Measurements from ENCODE around the gene CKS2. TPM values are rescaled to one million over a fixed set of nuclear protein-coding genes. Genes with fewer than 3 reads are reported as not detected.
"Not testable (repeated sequence)": the region's sequence is repeated elsewhere in the genome, so short reads cannot be mapped to it uniquely, and the experiment has no call there.

The CKS2 gene
- total RNA-seq, 1 experiment from 2014 or later = 260 TPM

- H3K27me3 ChIP-seq (ENCODE audit: insufficient read depth, low read depth) = no peaks in the 10 kb centered on the region
- DNase-seq = no peak
- no peaks in the 10 kb centered on the region for H3K4me1 ChIP-seq (replicated peaks; ENCODE audit: insufficient read depth)
- H3K4me3 ChIP-seq = no peak overlapping the region
- H3K4me2 ChIP-seq = no peak overlapping the region
- TF ChIP-seq, protein P1, sequence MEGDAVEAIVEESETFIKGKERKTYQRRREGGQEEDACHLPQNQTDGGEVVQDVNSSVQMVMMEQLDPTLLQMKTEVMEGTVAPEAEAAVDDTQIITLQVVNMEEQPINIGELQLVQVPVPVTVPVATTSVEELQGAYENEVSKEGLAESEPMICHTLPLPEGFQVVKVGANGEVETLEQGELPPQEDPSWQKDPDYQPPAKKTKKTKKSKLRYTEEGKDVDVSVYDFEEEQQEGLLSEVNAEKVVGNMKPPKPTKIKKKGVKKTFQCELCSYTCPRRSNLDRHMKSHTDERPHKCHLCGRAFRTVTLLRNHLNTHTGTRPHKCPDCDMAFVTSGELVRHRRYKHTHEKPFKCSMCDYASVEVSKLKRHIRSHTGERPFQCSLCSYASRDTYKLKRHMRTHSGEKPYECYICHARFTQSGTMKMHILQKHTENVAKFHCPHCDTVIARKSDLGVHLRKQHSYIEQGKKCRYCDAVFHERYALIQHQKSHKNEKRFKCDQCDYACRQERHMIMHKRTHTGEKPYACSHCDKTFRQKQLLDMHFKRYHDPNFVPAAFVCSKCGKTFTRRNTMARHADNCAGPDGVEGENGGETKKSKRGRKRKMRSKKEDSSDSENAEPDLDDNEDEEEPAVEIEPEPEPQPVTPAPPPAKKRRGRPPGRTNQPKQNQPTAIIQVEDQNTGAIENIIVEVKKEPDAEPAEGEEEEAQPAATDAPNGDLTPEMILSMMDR (conservative IDR thresholded peaks at IDR 0.05) = peak; percentile 87
- no peak for TF ChIP-seq EZH2 (IDR thresholded peaks at IDR 0.05; ENCODE audit: low read depth)
- POLR2A ChIA-PET (ENCODE audit: unreplicated experiment) = interaction anchor here (0.8 kb wide), 1 partner anchor 209 kb away, joined by 14 read pairs; no protein-coding TSS in a partner anchor
- intact Hi-C loops (cut with micrococcal nuclease; ENCODE audit: unreplicated experiment) = loop anchor here (2.0 to 5.0 kb wide), 4 partner anchors 30 to 684 kb away; no protein-coding TSS in a partner anchor
- no peaks in the 10 kb centered on the region for H4K20me1 ChIP-seq (ENCODE audit: insufficient read depth)
- no peaks in the 10 kb centered on the region for H3K36me3 ChIP-seq (ENCODE audit: low read depth)
- H2AFZ ChIP-seq = no peak overlapping the region
- no peaks in the 10 kb centered on the region for H3K9me2 ChIP-seq (ENCODE audit: insufficient read depth)
- CTCF ChIA-PET = interaction anchor here (0.6 to 1.0 kb wide), 8 partner anchors 10 to 686 kb away, joined by 3 to 6 read pairs (median 3); no protein-coding TSS in a partner anchor
- no TSS peak for BruUV-seq (replicated peaks)
- H3F3A ChIP-seq (ENCODE audit: insufficient read depth, low read depth) = no peaks in the 10 kb centered on the region
- H3K27ac ChIP-seq = no peak overlapping the region
- no peaks in the 10 kb centered on the region for H3K79me2 ChIP-seq (ENCODE audit: low read depth)
- H3K9me3 ChIP-seq (ENCODE audit: insufficient read depth, low read depth) = peaks cover 3% of the 10 kb centered on the region
Observed at GRCh38 chr9:89278997-89279739, 31.8 kb upstream of the CKS2 start.

DNA sequence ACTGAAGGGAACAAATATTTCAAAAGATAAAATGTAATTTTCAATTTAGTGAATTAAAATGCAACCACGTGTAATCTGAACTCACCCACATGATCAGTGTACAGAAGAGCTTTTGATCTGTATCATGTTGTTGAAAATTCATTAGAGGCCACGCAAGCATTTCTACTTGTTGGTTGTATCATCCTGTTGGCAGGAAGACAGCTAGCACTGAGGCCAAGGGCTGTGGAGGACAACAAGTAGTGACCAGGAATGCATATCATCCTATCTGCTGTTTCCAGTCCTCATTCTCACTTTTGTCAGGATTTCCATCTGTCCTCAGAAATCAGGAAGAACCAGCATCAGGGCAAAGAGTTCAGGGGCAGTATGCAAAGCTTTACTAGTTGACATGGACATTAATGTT lies 29.9 kb upstream of the CKS2 start:
- no peaks in the 10 kb centered on the region for H3K79me2 ChIP-seq (ENCODE audit: low read depth)
- H3K4me1 ChIP-seq (replicated peaks; ENCODE audit: insufficient read depth) = no peaks in the 10 kb centered on the region
- H3K27ac ChIP-seq = no peak overlapping the region
- H3K4me3 ChIP-seq = no peak overlapping the region
- no peak overlapping the region for H3K4me2 ChIP-seq
- CTCF ChIA-PET = no interaction called here
- no peaks in the 10 kb centered on the region for H3K9me2 ChIP-seq (ENCODE audit: insufficient read depth)
- no peaks in the 10 kb centered on the region for H4K20me1 ChIP-seq (ENCODE audit: insufficient read depth)
- H3F3A ChIP-seq (ENCODE audit: insufficient read depth, low read depth) = no peaks in the 10 kb centered on the region
- H2AFZ ChIP-seq = no peak overlapping the region
- BruUV-seq (replicated peaks) = no TSS peak
- H3K27me3 ChIP-seq (ENCODE audit: insufficient read depth, low read depth) = no peaks in the 10 kb centered on the region
- H3K9me3 ChIP-seq (ENCODE audit: insufficient read depth, low read depth) = no peaks in the 10 kb centered on the region
- no peak for DNase-seq
- POLR2A ChIA-PET (ENCODE audit: unreplicated experiment) = no interaction called here
- no peak for TF ChIP-seq EZH2 (IDR thresholded peaks at IDR 0.05; ENCODE audit: low read depth)
- TF ChIP-seq, protein P1 (conservative IDR thresholded peaks at IDR 0.05) = no peak
- H3K36me3 ChIP-seq (ENCODE audit: low read depth) = no peaks in the 10 kb centered on the region
- intact Hi-C loops (cut with micrococcal nuclease; ENCODE audit: unreplicated experiment) = no loop called here

DNA sequence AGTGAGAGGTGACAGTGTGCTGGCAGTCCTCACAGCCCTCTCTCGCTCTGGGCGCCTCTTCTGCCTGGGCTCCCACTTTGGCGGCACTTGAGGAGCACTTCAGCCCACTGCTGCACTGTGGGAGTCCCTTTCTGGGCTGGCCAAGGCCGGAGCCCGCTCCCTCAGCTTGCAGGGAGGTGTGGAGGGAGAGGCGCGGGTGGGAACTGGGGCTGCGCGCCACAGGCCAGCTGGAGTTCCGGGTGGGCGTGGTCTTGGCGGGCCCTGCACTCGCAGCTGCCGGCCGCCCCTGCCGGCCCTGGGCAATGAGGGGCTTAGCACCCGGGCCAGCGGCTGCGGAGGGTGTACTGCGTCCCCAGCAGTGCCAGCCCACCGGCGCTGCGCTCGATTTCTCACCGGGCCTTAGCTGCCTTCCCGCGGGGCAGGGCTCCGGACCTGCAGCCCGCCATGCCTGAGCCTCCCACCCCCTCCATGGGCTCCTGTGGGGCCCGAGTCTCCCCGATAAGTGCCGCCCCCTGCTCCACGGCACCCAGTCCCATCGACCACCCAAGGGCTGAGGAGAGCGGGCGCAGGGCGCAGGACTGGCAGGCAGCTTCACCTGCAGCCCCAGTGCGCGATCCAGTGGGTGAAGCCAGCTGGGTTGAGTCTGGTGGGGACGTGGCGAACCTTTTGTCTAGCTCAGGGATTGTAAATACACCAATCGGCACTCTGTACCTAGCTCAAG lies 28.6 kb upstream of the CKS2 start:
- BruUV-seq (replicated peaks); DNase-seq; H3K9me2 ChIP-seq (ENCODE audit: insufficient read depth); H3K36me3 ChIP-seq (ENCODE audit: low read depth); H3K4me2 ChIP-seq; H3K79me2 ChIP-seq (ENCODE audit: low read depth); POLR2A ChIA-PET (ENCODE audit: unreplicated experiment); H3F3A ChIP-seq (ENCODE audit: insufficient read depth, low read depth); intact Hi-C loops (cut with micrococcal nuclease; ENCODE audit: unreplicated experiment); H3K4me3 ChIP-seq; H3K9me3 ChIP-seq (ENCODE audit: insufficient read depth, low read depth); H3K27me3 ChIP-seq (ENCODE audit: insufficient read depth, low read depth); H2AFZ ChIP-seq; H3K4me1 ChIP-seq (replicated peaks; ENCODE audit: insufficient read depth); H4K20me1 ChIP-seq (ENCODE audit: insufficient read depth); H3K27ac ChIP-seq: not testable (repeated sequence)
- CTCF ChIA-PET = interaction anchor here (1.2 kb wide), 1 partner anchor 24 kb away, joined by 3 read pairs; no protein-coding TSS in a partner anchor
